Stimulated activated CD4-positive, alpha-beta T cell treated with anti-CD3 and anti-CD28 coated beads, Interleukin-12 subunit alpha, Interleukin-12 subunit beta, amount 100 ng/mL, for 24 hours (primary cell): ENCODE data around the gene RASSF1.

Experiments used
- DNase-seq, 2 experiments: peaks; one replicate each; pipeline ENCODE4 v3.0.0-alpha.2; 2020; ENCODE audit warnings: low read depth in 2 of 2

RASSF1 gene

DNA sequence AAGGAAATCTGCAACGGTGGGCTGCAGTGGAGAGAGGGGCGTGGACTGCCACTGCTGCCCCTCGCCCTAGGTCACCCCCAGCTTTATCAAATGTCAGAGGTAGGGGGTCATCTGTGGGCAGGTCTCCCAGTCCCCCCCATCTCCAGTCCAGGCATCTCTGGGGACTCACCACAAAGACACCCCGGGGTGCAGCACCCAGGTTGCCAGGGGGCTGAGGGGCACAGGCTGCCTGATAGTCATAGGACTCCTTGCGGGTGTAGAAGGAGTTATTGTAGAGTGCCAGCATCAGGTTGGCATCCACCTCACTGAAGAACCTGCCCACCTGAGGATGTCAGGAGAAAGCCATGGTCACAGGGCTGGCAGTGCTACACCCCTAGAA, 25.2 kb upstream of the RASSF1 start:
- DNase-seq = no peak

DNA sequence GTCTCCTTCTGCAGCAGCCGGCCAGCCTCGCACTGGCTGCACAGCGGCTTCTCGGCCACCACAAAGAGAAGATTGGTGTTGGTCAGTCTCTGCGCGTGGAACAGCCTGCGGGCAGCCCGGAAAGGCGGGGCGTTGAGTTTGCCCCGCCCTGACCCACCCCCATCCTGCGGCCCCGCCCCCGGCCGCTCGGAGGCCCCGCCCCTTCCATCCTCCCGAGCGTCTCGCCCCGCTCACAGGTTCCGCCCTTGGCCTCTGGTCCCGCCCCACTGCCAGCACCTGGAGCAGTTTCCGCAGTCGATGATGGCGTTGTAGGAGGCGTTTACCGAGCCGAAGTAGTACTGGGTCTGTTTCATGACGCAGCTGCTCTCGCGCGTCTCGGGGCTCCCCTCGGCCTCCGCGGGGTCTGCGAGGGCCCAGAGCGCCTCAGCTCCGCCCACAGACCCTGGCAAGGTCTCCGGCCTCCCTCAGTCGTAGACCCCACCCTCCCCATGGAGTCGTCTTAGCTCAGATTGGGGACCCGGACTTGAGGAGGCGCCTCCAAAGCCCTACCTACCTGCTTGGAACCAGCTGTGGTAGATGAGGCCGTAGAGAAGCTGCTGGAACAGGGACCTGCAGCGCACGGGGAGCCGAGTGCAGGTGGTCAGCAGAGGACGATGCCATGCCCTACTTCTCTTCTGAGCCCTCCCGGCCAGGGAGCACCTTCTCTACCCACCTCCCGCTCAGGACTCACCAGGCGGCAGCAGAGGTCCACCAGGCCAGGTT, 24.6 kb upstream of the RASSF1 start:
- DNase-seq = peak; percentile 86 to 92

DNA sequence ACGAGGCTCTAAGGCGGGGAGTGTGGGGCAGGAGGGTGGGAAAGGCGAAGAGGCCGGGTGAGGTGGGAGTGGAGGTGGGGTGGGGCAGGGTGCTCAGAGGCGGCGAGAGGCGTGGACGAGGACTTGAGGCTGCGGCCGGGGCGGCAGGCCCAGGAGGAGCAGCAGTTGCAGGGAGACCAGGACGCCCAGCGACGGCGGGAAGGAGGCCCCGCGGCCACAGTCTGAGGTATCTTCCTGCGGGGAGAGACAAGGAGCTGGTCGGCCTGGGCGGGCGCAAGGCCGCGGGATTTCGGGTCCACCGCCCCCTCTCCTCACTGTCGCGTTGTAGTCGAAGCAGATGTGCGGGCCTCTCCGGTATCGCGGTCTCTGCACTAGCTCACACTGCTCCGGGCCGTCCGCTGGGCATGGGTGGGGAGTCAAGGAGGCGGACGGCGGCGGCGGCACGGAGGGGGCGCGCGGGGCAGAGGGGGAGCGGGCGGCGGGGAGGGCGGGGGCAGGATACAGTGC, 24.0 kb upstream of the RASSF1 start:
- no peak for DNase-seq

- DNase-seq = no peak
These were observed 19.1 kb upstream of the RASSF1 start for GRCh38 chr3:50359760-50360110.

DNA sequence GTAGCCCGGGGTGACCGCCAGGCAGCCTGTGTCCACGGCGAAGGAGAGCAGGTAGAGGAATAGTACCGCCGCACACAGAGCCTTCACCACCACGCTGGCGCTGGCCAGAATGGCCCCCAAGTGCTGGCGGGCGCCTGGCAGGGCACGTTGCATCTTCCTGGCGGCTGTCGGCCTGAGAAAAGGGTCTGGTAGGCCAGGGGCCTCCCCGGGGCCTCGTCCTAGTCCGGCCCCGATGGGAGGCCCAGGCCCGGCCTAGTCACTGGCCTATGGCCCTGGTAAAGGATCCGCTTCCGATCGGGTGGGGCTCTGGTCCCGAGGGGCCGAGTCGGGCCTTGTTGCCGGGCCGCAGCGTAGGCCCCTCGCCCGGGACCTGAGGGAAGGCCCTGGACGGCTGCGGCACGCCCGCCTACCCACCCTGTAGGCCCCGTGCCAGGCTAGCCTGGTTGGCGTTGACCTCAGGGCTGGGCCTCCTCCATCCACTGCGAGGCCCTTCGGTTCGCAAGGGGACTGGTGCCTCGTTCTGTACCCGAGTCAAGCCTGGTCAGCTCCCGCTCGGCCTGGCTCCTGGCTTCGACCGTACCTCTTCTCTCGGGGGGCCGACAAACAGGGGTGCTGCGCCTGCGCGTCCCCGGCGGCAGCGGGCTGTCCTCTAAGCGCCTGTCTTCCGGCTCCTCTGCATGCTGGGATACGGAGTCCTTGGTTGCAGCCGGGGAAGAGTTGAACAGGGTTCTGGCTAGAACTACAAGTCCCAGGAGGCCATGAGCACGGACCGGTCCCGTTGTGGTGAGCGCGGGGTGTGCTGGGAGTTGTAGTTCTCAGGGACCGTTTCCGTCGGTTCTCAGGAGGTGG, 18.5 kb upstream of the RASSF1 start, which contains the start of gene TMEM115:
TMEM115 (minus strand) TSS at position 611 of the 849 bp plus-strand sequence; CDS start at position 153, 458 bp downstream.
- DNase-seq = peak; percentile 88 to 93

GRCh38 chr3:50358355-50358910, 17.8 kb upstream of the RASSF1 start:
- DNase-seq = no peak

GRCh38 chr3:50357481-50357880, 16.8 kb upstream of the RASSF1 start:
- DNase-seq = no peak

- DNase-seq = no peak
These were observed 15.9 kb upstream of the RASSF1 start for GRCh38 chr3:50356553-50356952.

GRCh38 chr3:50355829-50356552, 15.4 kb upstream of the RASSF1 start:
- DNase-seq = no peak

- DNase-seq = no peak
These were observed 14.2 kb upstream of the RASSF1 start for GRCh38 chr3:50354850-50355249.

- DNase-seq = no peak
These were observed 13.6 kb upstream of the RASSF1 start for GRCh38 chr3:50354186-50354764.

- DNase-seq = no peak
These were observed 12.8 kb upstream of the RASSF1 start for GRCh38 chr3:50353245-50354004.

DNA sequence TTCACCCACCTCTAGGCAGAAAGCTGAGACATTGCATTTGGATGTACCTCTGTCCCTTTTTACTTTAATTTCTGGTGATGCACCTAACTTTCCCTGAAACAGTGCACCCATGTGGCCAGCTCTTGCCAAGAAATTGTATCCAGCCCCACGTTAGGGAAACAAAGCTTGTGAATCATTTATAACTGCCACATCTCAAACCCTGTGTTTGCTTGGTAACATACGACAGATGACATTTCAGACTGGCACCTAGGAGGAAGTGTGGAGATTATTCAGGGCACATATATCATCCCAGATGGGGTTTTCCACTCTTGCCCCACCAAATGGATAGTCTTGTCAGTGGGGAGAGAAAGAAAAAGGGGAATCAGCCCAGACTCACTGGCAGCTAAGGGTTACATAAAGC, 12.1 kb upstream of the RASSF1 start:
- DNase-seq = no peak

DNA sequence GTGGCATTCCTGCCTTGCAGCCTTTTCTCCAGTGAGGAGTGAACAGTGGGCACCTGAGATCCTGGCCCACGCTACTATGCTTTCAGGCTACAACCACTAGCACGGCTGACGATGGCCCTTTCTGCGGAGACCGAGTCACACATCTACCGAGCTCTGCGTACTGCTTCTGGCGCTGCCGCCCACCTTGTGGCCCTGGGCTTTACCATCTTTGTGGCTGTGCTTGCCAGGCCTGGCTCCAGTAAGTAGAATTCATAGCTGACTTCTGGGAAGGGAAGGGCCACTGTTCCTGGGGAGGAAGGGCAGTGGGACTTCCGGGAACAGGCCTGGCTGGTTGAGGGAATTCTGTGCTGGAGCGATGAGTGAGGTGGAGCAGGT, 10.7 kb upstream of the RASSF1 start:
- DNase-seq = no peak

DNA sequence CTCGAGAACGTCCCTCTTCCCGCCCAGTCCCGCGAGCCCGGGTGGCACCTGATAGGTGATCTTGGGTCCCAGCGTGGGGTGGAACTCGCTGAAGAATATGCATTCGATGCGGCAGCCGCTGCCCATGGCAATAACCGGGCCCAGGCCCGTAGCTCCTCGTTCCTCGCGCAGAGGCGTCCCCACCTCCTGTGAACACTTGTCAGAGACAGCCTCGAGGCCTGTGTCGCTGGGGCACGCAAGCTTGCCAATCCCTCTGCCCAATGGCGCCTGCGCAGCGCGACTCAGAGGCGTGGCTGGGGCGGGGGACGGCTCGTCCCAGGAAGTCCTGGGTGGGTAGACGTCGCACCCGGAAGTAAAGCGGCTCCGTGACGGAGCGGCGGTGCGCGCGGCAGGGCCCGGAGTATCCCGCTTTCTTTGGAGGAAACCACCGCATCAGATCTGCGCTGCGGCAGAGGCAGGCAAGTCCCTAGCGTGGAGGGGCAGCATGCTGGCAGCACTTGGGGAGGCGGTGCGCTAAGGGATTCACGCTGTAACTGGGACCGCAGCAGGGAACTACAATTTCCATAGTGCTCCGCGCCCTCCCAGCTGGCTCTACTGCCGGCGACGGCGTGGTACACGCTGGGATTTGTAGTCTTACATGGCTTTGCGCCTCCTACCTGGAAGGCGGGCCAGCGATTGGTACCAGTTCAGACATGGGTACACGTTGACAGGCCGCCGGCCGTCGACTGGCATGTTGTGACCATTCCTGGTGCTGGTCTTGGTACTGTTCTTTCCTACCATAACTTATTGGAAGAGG, 10.1 kb upstream of the RASSF1 start, which contains the start of the genes CYB561D2 and NPRL2:
CYB561D2 (plus strand) TSS at position 336 of the 796 bp plus-strand sequence. CDS start 572 bp downstream, outside the sequence.
NPRL2 (minus strand) TSS at position 249 of the 796 bp plus-strand sequence; CDS start at position 126, 123 bp downstream.
- peak; percentile 98 to 99 for DNase-seq

DNA sequence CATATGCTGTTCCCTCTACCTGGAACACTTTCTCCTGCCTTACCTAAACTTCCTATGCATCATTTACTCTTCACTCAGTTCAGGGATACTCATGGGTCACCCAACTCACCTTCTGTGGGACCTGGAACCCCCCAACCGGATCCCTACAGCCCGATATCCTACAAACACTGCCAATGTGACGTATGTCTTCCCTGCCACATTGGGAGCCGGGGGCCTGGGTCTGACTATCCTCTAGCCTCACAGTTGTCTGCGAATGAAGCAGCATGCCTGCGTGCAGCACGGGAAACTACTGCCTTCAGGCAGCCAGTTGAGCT, 9.5 kb upstream of the RASSF1 start:
- no peak for DNase-seq

GRCh38 chr3:50347187-50347813, 6.7 kb upstream of the RASSF1 start:
- peak; percentile 43 to 67 for DNase-seq

GRCh38 chr3:50345586-50346234, 5.1 kb upstream of the RASSF1 start, which contains the start of gene ZMYND10:
Gene ZMYND10 (minus strand): TSS chr3:50345732. CDS start chr3:50345579, 153 bp downstream.
- peak; percentile 51 to 78 for DNase-seq

GRCh38 chr3:50345008-50345407, 4.4 kb upstream of the RASSF1 start:
- DNase-seq = no peak
